HG03060 (cell line): ENCODE data around the gene TPP1.

Experiments
- ATAC-seq: cut with Tn5 transposase; IDR thresholded peaks from one replicate; pipeline ENCODE4 v1.9.1; 2021; ENCODE audit warnings: low read depth, moderate number of reproducible peaks; ENCODE audit not compliant: unreplicated experiment

TPP1 gene

GRCh38 chr11:6567371-6567745 is 51.9 kb downstream of the TPP1 start:
- no peak for ATAC-seq

- no peak for ATAC-seq
Measured at GRCh38 chr11:6566704-6567370, 52.4 kb downstream of the TPP1 start.

DNA sequence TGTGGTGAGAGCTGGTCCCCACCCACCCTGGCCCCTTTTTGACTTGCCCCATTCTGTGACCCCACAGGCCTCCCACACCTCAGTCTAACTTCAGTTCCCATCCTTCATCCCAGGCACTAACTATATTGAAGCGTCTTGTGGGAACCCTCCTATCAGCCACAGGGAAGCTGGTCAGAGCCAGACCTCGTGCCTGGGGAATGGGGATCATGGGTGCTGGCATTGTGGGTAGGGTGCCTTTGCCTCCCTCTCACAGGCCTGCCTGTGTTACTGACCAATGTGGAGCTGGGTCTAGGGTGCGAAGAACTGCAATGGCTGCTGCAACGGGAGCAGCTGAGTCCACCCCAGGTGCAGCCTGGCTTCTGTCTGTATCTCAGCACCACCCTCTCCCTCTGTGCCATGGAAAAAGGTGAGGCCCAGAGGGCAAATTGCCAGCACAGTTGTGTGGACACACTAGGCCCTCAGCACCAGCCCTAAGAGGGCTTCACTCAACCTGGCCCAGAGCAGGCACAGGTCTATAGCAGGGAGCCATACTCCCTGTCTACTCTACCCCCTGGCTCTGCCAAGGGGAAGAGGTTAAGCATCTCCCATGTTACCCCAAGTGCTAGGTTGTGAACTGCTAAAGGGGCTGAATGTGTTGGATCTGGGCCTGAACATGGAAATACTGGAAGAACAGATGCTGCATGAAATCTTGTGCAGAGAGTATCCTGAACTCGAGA is 53.1 kb downstream of the TPP1 start:
- no peak for ATAC-seq

- no peak for ATAC-seq
Measured at GRCh38 chr11:6565325-6565724, 53.9 kb downstream of the TPP1 start.

DNA sequence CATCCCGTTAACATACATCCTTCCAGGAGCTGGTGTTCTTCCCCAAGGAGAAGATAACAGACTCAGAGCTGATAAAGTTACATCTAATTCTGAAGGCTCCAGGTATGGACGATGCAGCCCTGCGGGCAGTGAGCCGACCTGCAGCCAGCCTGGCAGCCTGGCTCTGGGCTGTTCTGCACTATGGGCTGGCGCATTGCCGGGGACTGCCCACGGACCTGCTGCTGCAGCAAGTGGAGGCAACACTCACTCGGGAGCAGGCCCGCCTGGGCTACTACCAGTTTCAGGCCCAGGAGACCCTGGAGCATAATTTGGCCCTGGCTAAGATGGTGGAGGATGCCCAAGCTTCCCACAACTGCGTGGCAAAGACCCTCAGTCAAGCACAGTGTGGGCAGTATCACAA is 55.6 kb downstream of the TPP1 start:
- no peak for ATAC-seq

DNA sequence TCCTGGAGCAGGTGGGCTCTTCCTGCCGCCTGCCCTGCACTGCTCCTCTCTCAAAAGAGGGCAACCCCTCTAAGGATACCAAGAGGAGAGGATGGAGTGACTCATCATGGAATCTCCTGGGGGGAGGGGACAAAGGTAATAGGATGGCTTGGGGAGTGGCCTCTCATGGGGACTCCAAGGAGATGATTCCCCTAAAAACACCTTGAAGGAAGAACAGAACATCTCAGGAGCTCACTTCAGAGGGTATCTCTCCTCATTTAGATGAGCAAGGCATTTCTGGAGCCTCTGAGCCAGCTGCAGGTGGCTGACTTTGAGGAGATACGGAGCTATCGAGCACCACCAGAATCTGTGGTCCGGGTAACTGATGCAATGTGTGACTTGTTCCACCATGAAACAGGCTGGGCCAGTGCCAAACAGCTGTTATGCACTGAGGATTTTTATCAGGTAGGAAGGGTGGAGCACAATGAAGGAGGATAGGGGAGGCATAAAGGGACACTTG is 56.1 kb downstream of the TPP1 start:
- no peak for ATAC-seq
